ENCODE data around the gene PCGF3. TPM values are rescaled to one million over a fixed set of nuclear protein-coding genes. Genes with fewer than 3 reads are reported as not detected.
"Not testable (repeated sequence)": the region's sequence is repeated elsewhere in the genome, so short reads cannot be mapped to it uniquely, and the experiment has no call there.

Gene PCGF3
- total RNA-seq, 1 experiment from 2014 or later, result 34.1 TPM

- in situ Hi-C loops (cut with HindIII; ENCODE audit: low sequenced_read_pairs), result no loop called here
- no peak for DNase-seq (ENCODE audit: low spot score)
Measured at GRCh38 chr4:804804-805203, 99.2 kb downstream of the PCGF3 start.

DNA sequence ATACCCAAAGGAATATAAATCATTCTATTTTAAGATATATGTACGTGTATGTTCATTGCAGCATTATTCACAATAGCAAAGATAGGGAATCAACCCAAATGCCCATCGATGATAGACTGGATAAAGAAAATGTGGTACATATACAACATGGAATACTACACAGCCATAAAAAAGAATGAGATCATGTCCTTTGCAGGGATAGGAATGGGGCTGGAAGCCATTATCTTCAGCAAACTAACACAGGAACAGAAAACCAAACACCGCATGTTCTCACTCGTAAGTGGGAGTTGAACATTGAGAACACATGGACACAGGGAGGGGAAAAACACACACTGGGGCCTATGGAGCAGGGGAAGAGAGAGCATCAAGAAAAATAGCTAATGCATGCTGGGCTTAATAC is 101.3 kb downstream of the PCGF3 start:
- DNase-seq (ENCODE audit: low spot score); in situ Hi-C loops (cut with HindIII; ENCODE audit: low sequenced_read_pairs): not testable (repeated sequence)

- in situ Hi-C loops (cut with HindIII; ENCODE audit: low sequenced_read_pairs), result no loop called here
- peak; percentile 75 for DNase-seq (ENCODE audit: low spot score)
Measured at GRCh38 chr4:807792-808191, 102.2 kb downstream of the PCGF3 start.

DNA sequence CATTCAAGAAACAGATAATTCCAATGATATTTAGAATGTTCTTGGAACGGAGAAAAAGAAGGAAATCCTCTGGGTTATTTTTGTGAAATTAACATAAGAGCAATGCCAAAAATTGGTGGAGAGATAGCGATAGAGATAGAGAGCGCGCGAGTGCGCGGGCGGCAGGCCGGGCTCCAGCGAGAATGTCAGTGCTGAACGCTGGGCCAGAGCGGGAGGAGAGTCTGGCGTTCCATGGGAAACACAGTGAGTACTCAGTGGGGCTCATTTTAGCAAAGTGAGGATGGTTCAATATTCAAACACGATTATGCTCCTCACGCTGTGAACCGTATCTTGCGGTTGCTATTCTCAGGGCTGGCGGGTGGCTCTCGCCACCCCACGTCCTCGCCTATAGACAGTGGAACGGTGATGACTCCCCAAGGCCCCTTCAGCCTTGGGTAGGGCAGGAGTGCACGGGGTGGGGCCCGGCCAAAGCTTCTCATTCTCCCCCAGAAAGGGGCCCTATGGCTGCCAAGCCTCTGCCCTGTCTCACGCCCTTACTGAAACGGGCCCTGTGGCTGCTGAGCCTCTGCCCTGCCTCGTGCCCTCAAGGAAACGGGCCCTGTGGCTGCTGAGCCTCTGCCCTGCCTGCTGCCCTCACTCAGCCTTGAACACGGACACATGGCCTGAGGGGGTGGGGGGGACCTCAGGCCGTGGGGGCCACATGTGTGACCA is 103.4 kb downstream of the PCGF3 start:
- peak; percentile 53 for DNase-seq (ENCODE audit: low spot score)
- in situ Hi-C loops (cut with HindIII; ENCODE audit: low sequenced_read_pairs), result no loop called here

DNA sequence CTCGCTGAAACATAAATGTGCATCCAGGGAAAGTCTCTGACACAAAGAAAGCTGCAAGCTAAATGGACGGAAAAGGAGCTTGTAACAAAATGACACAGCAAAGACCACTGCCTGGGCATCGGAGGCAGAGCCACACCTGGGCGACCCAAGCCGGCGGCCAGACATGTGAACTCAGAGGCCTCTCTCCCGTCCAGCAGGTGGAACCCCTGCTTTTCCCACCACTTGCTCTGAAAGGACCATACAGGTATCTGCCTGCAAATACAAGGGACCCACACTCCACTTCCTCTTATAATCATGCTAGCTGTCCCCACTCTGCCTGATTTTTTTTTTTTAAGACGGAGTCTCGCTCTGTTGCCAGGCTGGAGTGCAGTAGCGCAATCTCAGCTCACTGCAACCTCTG is 108.3 kb downstream of the PCGF3 start:
- in situ Hi-C loops (cut with HindIII; ENCODE audit: low sequenced_read_pairs), result no loop called here

GRCh38 chr4:814312-814850 is 108.7 kb downstream of the PCGF3 start:
- in situ Hi-C loops (cut with HindIII; ENCODE audit: low sequenced_read_pairs), result no loop called here
- no peak for DNase-seq (ENCODE audit: low spot score)

More for the DNA sequence above, 108.3 kb downstream of the PCGF3 start:
- no peak for DNase-seq (ENCODE audit: low spot score)

- in situ Hi-C loops (cut with HindIII; ENCODE audit: low sequenced_read_pairs), result no loop called here
- DNase-seq (ENCODE audit: low spot score), result no peak
Measured at GRCh38 chr4:815464-816146, 110.0 kb downstream of the PCGF3 start.

DNA sequence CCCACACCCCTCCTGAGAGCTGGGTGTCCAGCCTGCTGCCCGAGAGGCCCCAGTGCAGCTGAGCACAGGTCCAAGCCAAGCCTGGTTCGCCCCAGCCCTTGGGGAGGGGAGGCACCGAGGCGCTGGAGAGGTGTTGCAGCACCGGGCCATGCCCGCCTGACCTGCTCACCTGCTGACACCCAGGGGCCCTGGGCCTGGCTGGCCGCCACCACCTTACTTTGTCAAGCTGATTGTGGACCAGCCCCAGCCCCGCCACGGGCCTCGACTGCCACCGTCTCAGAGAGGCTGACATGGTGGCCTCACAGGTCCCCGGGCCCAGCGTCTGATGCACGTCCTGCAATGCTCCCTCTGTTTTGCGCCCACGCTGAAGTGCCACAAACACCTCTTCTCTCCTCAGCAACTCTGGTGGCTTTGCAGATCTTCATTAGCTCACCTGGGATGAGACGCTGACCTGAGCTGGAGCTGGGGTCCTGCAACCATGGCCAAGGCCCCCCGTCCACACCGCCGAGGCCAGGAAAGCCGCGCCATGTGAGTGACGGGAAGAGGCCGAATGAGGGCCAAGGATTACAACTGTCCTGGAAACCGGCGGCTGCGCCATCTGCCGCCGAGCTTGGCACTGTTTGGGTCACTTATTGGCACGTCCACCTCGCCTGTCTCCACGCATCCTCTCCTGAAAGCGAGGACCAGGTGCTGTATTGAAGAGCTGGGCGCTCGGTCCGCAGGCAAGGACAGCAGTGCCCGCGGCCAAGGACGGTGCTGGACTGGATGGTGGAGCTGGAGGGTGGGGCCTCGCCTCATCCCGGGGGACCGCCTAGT is 112.7 kb downstream of the PCGF3 start:
- DNase-seq (ENCODE audit: low spot score), result peak; percentile 95
- in situ Hi-C loops (cut with HindIII; ENCODE audit: low sequenced_read_pairs), result no loop called here

- DNase-seq (ENCODE audit: low spot score), result no peak
- in situ Hi-C loops (cut with HindIII; ENCODE audit: low sequenced_read_pairs), result no loop called here
Measured at GRCh38 chr4:819401-820229, 114.0 kb downstream of the PCGF3 start.

Other genes starting within 250 kb of the PCGF3 start
- 14.1 and 14.9 TPM in 2 replicates for gene ZNF721, start 206.7 kb upstream of the PCGF3 start, total RNA-seq (2014; rRNA removed; shearing (Covaris generic))
- 32.4 and 38.7 TPM in 2 replicates for gene PIGG, start 206.6 kb upstream of the PCGF3 start, total RNA-seq (2014; rRNA removed; shearing (Covaris generic))
- 5.4 and 17.9 TPM in 2 replicates for gene TMEM271, start 129.5 kb upstream of the PCGF3 start, total RNA-seq (2014; rRNA removed; shearing (Covaris generic))
- gene PDE6B, start 80.3 kb upstream of the PCGF3 start, total RNA-seq (2014; rRNA removed; shearing (Covaris generic)), result 1.0 TPM in 1 of 2 replicates, not detected in the other
- 245 and 376 TPM in 2 replicates for gene ATP5ME, start 31.6 kb upstream of the PCGF3 start, total RNA-seq (2014; rRNA removed; shearing (Covaris generic))
- 4.5 and 7.4 TPM in 2 replicates for gene MYL5, start 31.3 kb upstream of the PCGF3 start, total RNA-seq (2014; rRNA removed; shearing (Covaris generic))
- gene SLC49A3, start 16.7 kb upstream of the PCGF3 start, total RNA-seq (2014; rRNA removed; shearing (Covaris generic)), result not detected in 2 replicates
- gene CPLX1, start 120.3 kb downstream of the PCGF3 start, total RNA-seq (2014; rRNA removed; shearing (Covaris generic)), result 1.8 and 4.7 TPM in 2 replicates
- 91.4 and 91.5 TPM in 2 replicates for gene GAK, start 226.5 kb downstream of the PCGF3 start, total RNA-seq (2014; rRNA removed; shearing (Covaris generic))
- gene TMEM175, start 226.6 kb downstream of the PCGF3 start, total RNA-seq (2014; rRNA removed; shearing (Covaris generic)), result 7.0 and 21.4 TPM in 2 replicates